GM21786 (cell line): ENCODE data around the gene EIPR1.
"Not testable (repeated sequence)": the region's sequence is repeated elsewhere in the genome, so short reads cannot be mapped to it uniquely, and the experiment has no call there.

ENCODE experiments used
- ATAC-seq: cut with Tn5 transposase; IDR thresholded peaks from one replicate; pipeline ENCODE4 v1.9.1; 2021; ENCODE audit not compliant: unreplicated experiment

Gene EIPR1

GRCh38 chr2:3199627-3200345 is 177.8 kb downstream of the EIPR1 start:
- no peak for ATAC-seq

- not testable (repeated sequence) for ATAC-seq
These were observed 178.9 kb downstream of the EIPR1 start for GRCh38 chr2:3198671-3199192.

GRCh38 chr2:3198119-3198518 is 179.5 kb downstream of the EIPR1 start:
- no peak for ATAC-seq

DNA sequence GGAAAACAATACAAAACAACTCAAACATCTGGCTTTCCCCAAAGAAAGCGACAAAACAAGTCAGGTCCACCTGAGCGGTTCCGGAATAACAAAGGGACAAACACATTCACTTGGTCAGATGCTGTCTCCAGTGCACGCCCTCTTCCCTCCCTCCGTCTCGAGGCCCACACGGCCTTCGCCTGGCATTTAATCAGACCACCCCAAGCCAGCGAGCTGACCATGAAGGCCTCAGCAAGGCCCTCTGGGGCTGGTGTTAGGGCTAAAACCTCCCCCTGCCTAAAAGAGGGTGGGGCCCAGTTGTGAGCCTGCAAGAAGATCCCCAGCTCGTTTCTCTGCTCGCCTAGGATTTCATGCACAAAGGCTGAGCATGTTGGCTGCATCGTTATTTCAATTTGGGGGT is 180.3 kb downstream of the EIPR1 start:
- no peak for ATAC-seq

DNA sequence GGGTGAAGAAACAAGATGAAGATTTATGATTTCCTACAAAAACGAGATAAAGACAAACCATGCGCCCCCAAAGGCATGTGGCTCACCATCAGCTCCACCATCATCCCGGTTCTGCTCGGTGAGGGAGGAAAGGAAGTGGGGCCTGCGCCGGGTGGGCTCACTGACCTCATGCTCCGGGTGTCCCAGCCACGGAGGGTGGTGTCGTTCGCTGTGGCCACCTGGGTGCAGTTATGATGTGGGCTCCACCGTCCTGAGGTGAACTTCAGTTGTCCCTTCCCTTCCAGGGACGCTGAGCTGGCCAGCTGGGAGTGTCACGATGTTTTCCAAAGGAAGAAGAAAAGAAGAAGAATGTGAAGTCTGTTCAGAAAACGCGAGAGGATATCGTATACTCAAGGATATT is 180.9 kb downstream of the EIPR1 start:
- no peak for ATAC-seq

- ATAC-seq: no peak
These were observed 181.8 kb downstream of the EIPR1 start for GRCh38 chr2:3195641-3196476.

- ATAC-seq: no peak
These were observed 182.8 kb downstream of the EIPR1 start for GRCh38 chr2:3194828-3195227.

DNA sequence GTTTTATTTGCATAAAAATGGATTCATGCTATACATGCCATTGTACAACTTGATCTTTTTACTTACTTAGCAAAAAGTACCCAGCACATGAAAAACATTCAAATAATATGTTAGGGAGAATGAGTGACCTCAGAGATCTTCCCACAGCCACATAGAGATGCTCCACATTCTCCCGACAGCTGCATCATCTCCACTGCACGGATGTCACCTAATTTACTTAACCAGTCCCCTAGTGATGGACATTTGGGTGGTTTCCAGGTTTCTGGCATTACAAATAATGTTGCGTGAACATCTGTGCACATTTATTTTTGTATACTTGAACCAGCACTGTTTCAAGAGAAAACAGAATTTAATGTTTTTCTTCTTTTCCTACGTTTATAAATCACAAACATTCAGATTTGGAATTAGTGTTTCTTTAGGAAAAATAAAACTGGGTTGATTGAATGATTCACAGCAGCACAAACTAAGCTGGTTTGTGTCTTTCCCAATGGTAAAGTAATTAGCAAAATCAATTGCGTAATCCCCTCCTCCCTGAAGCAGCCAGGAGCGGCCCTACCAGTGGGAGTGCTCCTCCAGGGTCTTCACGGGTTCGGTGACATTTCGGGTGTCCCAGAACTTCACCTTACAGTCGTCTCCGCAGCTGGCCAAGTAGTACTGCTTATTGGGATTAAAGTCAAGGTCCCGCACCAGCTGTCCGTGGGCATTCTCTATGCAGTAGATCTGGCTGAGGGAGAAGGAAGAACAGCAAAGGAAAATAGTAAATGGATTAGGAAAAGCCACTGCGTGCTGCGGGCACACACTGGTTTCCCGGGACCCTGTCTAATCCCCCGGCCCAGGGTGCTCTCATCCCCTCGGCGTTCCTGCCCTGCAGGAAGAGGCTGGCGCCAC is 183.9 kb downstream of the EIPR1 start:
- no peak for ATAC-seq

- ATAC-seq: no peak
These were observed 184.7 kb downstream of the EIPR1 start for GRCh38 chr2:3192920-3193319.

GRCh38 chr2:3192281-3192818 is 185.3 kb downstream of the EIPR1 start:
- ATAC-seq: no peak

- ATAC-seq: no peak
These were observed 187.7 kb downstream of the EIPR1 start for GRCh38 chr2:3189961-3190360.

DNA sequence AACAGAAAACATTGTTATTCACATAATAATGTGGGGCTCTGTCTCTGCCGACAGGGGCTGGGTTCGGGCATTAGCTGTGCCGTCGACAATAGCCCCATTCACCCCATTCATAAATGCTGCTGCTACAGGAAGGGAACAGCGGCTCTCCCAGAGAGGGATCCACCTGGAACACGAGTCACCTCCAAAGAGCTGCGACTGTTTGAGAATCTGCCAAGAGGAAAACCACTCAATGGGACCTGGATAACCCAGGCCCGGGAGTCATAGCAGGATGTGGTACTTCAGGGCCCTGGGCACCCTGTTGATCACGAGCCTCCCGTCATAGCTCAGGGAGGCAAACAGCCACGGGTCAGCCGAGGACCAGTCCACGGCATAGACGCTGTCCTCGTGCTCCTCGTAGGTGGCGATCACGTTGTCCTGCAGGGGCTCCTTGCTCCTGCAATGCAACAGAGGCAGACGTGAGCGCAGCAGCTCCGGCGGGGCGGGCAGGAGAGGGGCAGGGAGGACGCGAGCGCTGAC is 188.5 kb downstream of the EIPR1 start:
- no peak for ATAC-seq

- no peak for ATAC-seq
These were observed 189.1 kb downstream of the EIPR1 start for GRCh38 chr2:3188405-3188946.

- ATAC-seq: no peak
These were observed 190.2 kb downstream of the EIPR1 start for GRCh38 chr2:3187467-3187866.

DNA sequence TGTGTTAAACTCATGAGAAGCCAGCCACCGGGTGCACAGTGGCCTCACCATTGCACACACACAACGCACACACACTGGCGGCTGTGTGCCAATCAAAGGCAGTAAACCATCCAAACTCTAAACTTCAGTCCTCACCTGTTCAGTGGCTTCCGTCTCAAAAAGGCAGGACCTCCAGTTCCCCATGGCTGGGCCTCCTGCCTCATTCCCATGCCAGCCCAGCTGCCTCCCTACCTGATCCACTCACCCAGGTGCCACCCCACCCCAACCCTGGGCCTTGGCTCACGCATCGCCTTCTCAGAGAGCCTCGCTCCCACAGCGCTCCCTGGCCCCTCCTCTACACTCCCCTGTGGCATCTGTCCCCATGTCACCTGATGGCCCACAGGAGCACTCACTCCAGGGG is 190.9 kb downstream of the EIPR1 start:
- ATAC-seq: no peak

DNA sequence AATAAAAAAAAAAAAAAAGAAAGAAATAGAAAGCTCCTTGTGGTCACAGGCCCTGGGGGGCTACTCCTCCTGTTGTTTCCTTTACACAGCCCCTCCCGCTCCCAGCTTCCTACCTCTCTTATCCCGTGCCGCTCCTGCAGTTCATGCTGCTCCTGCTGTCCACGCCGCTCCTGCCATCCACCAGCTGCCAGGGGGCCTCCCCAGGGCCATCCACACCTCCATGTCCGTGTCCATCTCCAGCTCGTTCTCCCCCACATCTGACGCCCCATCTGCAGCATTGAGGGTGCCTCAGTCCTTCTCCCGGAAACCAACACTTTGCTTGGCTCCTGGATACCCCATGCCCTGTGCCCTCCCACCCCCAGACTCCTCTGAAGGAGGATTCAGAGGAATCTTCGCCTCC is 191.7 kb downstream of the EIPR1 start:
- ATAC-seq: no peak

- no peak for ATAC-seq
These were observed 192.4 kb downstream of the EIPR1 start for GRCh38 chr2:3185256-3185655.

- no peak for ATAC-seq
These were observed 193.5 kb downstream of the EIPR1 start for GRCh38 chr2:3184167-3184566.

DNA sequence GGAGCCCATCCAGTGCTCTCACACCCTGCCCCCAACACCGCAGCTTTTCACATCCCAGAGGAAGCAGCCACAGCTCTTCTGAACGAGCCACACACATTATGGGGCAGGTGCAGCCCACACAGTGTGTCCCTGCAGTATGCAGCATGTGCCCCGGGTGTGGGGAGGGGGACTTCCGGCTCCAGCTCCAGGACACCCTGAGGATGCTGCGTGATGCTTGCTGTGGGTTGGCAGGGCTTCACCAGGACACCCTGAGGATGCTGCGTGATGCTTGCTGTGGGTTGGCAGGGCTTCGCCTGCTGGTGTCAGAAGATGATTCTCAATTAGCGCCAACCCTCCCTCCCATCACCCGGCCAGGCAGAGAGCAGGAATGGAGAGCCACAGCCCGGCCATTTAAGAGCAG is 193.9 kb downstream of the EIPR1 start:
- no peak for ATAC-seq

DNA sequence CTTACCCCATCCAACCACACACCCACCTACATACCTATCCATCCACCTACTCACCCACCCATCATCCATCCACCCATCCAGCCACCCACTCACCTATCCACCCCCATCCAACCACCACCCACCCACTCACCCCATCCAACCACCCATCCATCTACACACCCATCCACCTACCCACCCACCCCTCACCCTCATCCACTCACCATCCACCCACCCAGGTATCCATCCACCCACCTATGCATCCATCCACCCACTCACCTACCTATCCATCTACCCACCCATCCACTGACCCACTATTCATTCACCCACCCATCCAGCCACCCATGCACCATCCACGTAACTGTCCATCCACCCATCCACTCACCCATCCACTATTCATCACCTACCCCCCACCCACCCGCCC is 194.8 kb downstream of the EIPR1 start:
- ATAC-seq: no peak
